ENCODE results near the gene DNAJC3. TPM values are rescaled to one million over a fixed set of nuclear protein-coding genes. Genes with fewer than 3 reads are reported as not detected.

Gene DNAJC3
- total and polyA plus RNA-seq, 2 of the 13 experiments (the other 11 are each of a cell fraction or from before 2014, with no cell fraction given), result 10.4 to 48.2 TPM

- TF ChIP-seq IKZF4 (CRISPR knock-in tag; IDR thresholded peaks at IDR 0.05; ENCODE audit: borderline replicate concordance, low read depth, not compliant biosample characterization), result no peak
- no peak for TF ChIP-seq ATF7-NPFF (CRISPR knock-in tag; IDR thresholded peaks at IDR 0.05; ENCODE audit: low read depth)
- no peak for TF ChIP-seq RBM22 (optimal IDR thresholded peaks at IDR 0.05; ENCODE audit: low read length)
- TF ChIP-seq ZBTB25 (CRISPR knock-in tag; IDR thresholded peaks at IDR 0.05), result 0 out of 2 replicates have a peak, but pooled peaks have one; percentile 20
- TF ChIP-seq ZNF260 (CRISPR knock-in tag; IDR thresholded peaks at IDR 0.05; ENCODE audit: borderline replicate concordance, low read depth), result no peak
- TF ChIP-seq PRDM4 (CRISPR knock-in tag; IDR thresholded peaks at IDR 0.05; ENCODE audit: borderline replicate concordance), result no peak
- no peak for TF ChIP-seq ZNF747 (CRISPR knock-in tag; IDR thresholded peaks at IDR 0.05; ENCODE audit: borderline replicate concordance)
- no peak for TF ChIP-seq ZNF557 (CRISPR knock-in tag; IDR thresholded peaks at IDR 0.05)
- TF ChIP-seq CHD2 (IDR thresholded peaks at IDR 0.05; ENCODE audit: low read depth, low read length), result 0 out of 2 replicates have a peak, but pooled peaks have one; percentile 11
- no peak for TF ChIP-seq ZNF350 (CRISPR knock-in tag; IDR thresholded peaks at IDR 0.05; ENCODE audit: borderline replicate concordance, low read depth)
- no peak for TF ChIP-seq NFATC3 (CRISPR knock-in tag; IDR thresholded peaks at IDR 0.05)
- TF ChIP-seq ZNF704 (CRISPR knock-in tag; IDR thresholded peaks at IDR 0.05; ENCODE audit: borderline replicate concordance), result no peak
- TF ChIP-seq MAFG (CRISPR knock-in tag; IDR thresholded peaks at IDR 0.05), result no peak
- TF ChIP-seq ZNF3 (CRISPR knock-in tag; IDR thresholded peaks at IDR 0.05), result no peak
- TF ChIP-seq ZNF816 (CRISPR knock-in tag; IDR thresholded peaks at IDR 0.05; ENCODE audit: borderline replicate concordance), result no peak
- peak; percentile 87 for TF ChIP-seq ZNF781 (CRISPR knock-in tag; IDR thresholded peaks at IDR 0.05; ENCODE audit: borderline replicate concordance, not compliant biosample characterization)
- TF ChIP-seq BRCA1 (CRISPR knock-in tag; IDR thresholded peaks at IDR 0.05), result no peak
- TF ChIP-seq ESRRA (CRISPR knock-in tag; IDR thresholded peaks at IDR 0.05; ENCODE audit: low read depth), result no peak
- TF ChIP-seq ZNF607 (CRISPR knock-in tag; IDR thresholded peaks at IDR 0.05; ENCODE audit: borderline replicate concordance), result no peak
- TF ChIP-seq SRY (CRISPR knock-in tag; IDR thresholded peaks at IDR 0.05), result no peak
- TF ChIP-seq CTCF (CRISPR knock-in tag; IDR thresholded peaks at IDR 0.05), result no peak
- TF ChIP-seq ZMYM4 (CRISPR knock-in tag; IDR thresholded peaks at IDR 0.05), result no peak
These were observed 706 bp upstream of the DNAJC3 start (continued) for GRCh38 chr13:95676105-95676761.
